ENCODE data around the gene CCL11. TPM values are rescaled to one million over a fixed set of nuclear protein-coding genes. Genes with fewer than 3 reads are reported as not detected.

Gene CCL11
- total RNA-seq, 1 experiment from 2014 or later, result not detected

DNA sequence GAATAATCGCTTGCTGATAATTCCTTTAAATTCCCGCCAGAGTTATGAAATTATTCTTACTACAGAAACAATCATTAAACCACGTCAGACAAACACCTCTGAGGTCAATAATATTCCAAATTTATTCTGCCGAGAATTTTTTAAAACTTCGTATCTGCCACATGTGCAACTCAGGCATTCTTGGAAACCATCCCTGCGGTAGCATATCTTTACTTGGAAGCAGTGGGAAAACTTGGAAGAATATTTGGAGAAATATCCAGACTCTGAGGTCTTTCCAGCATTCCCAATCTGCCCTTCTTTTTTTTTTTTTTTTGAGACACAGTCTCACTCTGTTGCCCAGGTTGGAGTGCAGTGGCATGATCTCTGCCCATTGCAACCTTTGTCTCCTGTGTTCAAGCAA lies 2.0 kb upstream of the CCL11 start:
- TF ChIP-seq EZH2phosphoT487 (IDR thresholded peaks at IDR 0.05; ENCODE audit: borderline replicate concordance, low read length) (no peak), EZH2 (IDR thresholded peaks at IDR 0.05; ENCODE audit: low read length, unreplicated experiment) (no peak)
- TF ChIP-seq, protein P1, sequence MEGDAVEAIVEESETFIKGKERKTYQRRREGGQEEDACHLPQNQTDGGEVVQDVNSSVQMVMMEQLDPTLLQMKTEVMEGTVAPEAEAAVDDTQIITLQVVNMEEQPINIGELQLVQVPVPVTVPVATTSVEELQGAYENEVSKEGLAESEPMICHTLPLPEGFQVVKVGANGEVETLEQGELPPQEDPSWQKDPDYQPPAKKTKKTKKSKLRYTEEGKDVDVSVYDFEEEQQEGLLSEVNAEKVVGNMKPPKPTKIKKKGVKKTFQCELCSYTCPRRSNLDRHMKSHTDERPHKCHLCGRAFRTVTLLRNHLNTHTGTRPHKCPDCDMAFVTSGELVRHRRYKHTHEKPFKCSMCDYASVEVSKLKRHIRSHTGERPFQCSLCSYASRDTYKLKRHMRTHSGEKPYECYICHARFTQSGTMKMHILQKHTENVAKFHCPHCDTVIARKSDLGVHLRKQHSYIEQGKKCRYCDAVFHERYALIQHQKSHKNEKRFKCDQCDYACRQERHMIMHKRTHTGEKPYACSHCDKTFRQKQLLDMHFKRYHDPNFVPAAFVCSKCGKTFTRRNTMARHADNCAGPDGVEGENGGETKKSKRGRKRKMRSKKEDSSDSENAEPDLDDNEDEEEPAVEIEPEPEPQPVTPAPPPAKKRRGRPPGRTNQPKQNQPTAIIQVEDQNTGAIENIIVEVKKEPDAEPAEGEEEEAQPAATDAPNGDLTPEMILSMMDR (conservative IDR thresholded peaks at IDR 0.05; ENCODE audit: low read depth, low read length), result no peak
- Histone ChIP-seq H3K36me3 (ENCODE audit: low read depth, low read length) (no peaks in the 10 kb centered on the region), H3K9ac (ENCODE audit: low read length) (no peak overlapping the region), H3K27ac (ENCODE audit: low read length) (no peak overlapping the region), H3K4me2 (ENCODE audit: low read length) (no peak overlapping the region), H3K9me2 (replicated peaks; ENCODE audit: low read length) (no peaks in the 10 kb centered on the region), H4K20me1 (ENCODE audit: low read length) (no peaks in the 10 kb centered on the region), H3F3A (ENCODE audit: low read length, unreplicated experiment) (no peaks in the 10 kb centered on the region), H3K4me1 (ENCODE audit: insufficient read depth, low read length) (no peaks in the 10 kb centered on the region), H2AFZ (ENCODE audit: low read length) (no peak overlapping the region), H3K79me2 (ENCODE audit: low read length) (no peaks in the 10 kb centered on the region), H3K27me3 (ENCODE audit: low read length) (no peaks in the 10 kb centered on the region), H3K4me3 (ENCODE audit: low read length) (no peak overlapping the region), H3K9me3 (ENCODE audit: low read length) (no peaks in the 10 kb centered on the region)
- no peak for ATAC-seq
- BruUV-seq (replicated peaks), result no TSS peak
- intact Hi-C loops (cut with micrococcal nuclease), result no loop called here
- POLR2A ChIA-PET (ENCODE audit: unreplicated experiment), result no interaction called here
- no peak for DNase-seq
- CTCF ChIA-PET, result no interaction called here

DNA sequence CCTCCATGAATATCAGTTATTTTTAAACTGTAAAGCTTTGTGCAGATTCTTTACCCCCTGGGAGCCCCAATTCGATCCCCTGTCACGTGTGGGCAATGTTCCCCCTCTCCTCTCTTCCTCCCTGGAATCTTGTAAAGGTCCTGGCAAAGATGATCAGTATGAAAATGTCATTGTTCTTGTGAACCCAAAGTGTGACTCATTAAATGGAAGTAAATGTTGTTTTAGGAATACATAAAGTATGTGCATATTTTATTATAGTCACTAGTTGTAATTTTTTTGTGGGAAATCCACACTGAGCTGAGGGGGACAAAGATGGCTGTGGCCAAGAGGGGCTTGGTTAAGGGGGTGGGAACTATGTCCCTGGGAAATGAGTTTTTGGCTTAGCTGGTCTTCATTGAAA lies 2.3 kb downstream of the CCL11 start:
- H3K79me2 ChIP-seq (ENCODE audit: low read length), result no peaks in the 10 kb centered on the region
- H3K9ac ChIP-seq (ENCODE audit: low read length), result no peak overlapping the region
- no peaks in the 10 kb centered on the region for H3F3A ChIP-seq (ENCODE audit: low read length, unreplicated experiment)
- H2AFZ ChIP-seq (ENCODE audit: low read length), result no peak overlapping the region
- ATAC-seq (no peak), DNase-seq (no peak)
- POLR2A ChIA-PET (ENCODE audit: unreplicated experiment), result no interaction called here
- no peaks in the 10 kb centered on the region for H3K27me3 ChIP-seq (ENCODE audit: low read length)
- no peaks in the 10 kb centered on the region for H3K4me1 ChIP-seq (ENCODE audit: insufficient read depth, low read length)
- H3K9me3 ChIP-seq (ENCODE audit: low read length), result no peaks in the 10 kb centered on the region
- intact Hi-C loops (cut with micrococcal nuclease), result no loop called here
- no peak overlapping the region for H3K4me2 ChIP-seq (ENCODE audit: low read length)
- H3K4me3 ChIP-seq (ENCODE audit: low read length), result no peak overlapping the region
- H3K9me2 ChIP-seq (replicated peaks; ENCODE audit: low read length), result no peaks in the 10 kb centered on the region
- H3K27ac ChIP-seq (ENCODE audit: low read length), result no peak overlapping the region
- no peaks in the 10 kb centered on the region for H3K36me3 ChIP-seq (ENCODE audit: low read depth, low read length)
- BruUV-seq (replicated peaks), result no TSS peak
- H4K20me1 ChIP-seq (ENCODE audit: low read length), result no peaks in the 10 kb centered on the region
- TF ChIP-seq EZH2 (IDR thresholded peaks at IDR 0.05; ENCODE audit: low read length, unreplicated experiment) (no peak), EZH2phosphoT487 (IDR thresholded peaks at IDR 0.05; ENCODE audit: borderline replicate concordance, low read length) (no peak)
- TF ChIP-seq, protein P1 (conservative IDR thresholded peaks at IDR 0.05; ENCODE audit: low read depth, low read length), result no peak
- CTCF ChIA-PET, result no interaction called here

DNA sequence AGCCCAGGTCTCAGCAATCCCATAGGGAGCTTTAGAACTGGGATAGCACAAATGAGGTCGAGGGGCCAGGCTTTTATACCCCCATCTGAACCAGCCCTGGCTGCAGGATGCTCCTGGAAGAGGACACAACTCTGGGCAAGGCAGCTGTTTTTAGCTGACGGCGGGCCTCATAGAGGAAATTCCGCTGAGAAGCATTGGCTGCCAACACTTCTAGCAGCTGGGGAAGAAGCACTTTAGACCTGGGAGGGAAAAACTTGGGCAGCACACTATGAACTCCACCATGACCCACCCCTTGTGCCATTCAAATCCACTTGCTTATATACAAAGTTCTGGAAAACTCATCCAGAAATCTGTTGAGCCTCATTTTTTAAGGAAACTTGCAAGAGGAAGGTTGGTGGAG lies 5.0 kb downstream of the CCL11 start:
- Histone ChIP-seq H3F3A (ENCODE audit: low read length, unreplicated experiment) (no peaks in the 10 kb centered on the region), H4K20me1 (ENCODE audit: low read length) (no peaks in the 10 kb centered on the region), H3K9ac (ENCODE audit: low read length) (no peak overlapping the region), H3K4me3 (ENCODE audit: low read length) (no peak overlapping the region), H3K36me3 (ENCODE audit: low read depth, low read length) (no peaks in the 10 kb centered on the region), H3K4me1 (ENCODE audit: insufficient read depth, low read length) (no peaks in the 10 kb centered on the region), H3K27me3 (ENCODE audit: low read length) (no peaks in the 10 kb centered on the region), H3K27ac (ENCODE audit: low read length) (no peak overlapping the region), H3K9me3 (ENCODE audit: low read length) (no peaks in the 10 kb centered on the region), H3K9me2 (replicated peaks; ENCODE audit: low read length) (no peaks in the 10 kb centered on the region), H3K4me2 (ENCODE audit: low read length) (no peak overlapping the region), H3K79me2 (ENCODE audit: low read length) (no peaks in the 10 kb centered on the region), H2AFZ (ENCODE audit: low read length) (no peak overlapping the region)
- TF ChIP-seq, protein P1 (conservative IDR thresholded peaks at IDR 0.05; ENCODE audit: low read depth, low read length), result no peak
- ATAC-seq (no peak), DNase-seq (no peak)
- POLR2A ChIA-PET (ENCODE audit: unreplicated experiment), result no interaction called here
- CTCF ChIA-PET, result no interaction called here
- intact Hi-C loops (cut with micrococcal nuclease), result no loop called here
- no TSS peak for BruUV-seq (replicated peaks)

Measured in PC-3 (cell line).